Fibroblast of skin of back (primary cell): ENCODE data around the gene C4orf33.

ENCODE experiments used
- DNase-seq: peaks from one replicate; pipeline ENCODE4 v3.0.0-alpha.2; 2013

C4orf33 gene

DNA sequence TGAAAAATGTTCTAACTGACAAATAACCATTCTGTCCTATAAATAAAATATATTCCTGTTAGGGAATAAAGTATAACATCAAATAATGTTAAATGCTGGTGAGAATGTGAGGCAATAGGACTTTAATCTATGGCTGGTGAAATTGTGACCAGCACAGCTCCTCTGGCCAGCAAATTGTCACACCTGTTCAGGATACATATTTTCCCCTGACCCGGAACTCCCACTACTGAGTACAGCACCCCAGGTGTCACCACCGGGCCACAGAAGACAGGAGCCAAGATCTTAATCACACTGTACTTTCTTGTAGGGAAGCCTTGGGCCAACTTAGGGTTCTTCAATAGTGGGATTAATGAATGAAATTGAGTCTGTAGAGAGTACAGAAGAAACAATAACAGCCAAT is 33.2 kb downstream of the C4orf33 start:
- no peak for DNase-seq

DNA sequence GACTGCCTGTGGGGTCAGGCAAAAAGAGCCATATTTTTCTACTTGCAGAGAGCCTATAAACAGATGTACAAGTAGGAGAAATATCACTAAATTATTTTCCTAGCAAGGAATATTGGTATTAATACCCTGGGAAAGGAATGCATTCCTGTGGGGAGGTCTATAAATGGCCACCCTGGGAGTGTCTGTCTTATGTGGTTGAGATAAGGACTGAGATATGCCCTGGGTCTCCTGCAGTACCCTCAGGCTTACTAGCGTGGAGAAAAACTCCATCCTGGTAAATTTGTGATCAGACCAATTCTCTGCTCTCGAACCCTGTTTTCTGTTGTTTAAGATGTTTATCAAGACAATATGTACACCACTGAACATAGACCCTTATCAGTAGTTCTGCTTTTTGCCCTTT is 35.4 kb downstream of the C4orf33 start:
- no peak for DNase-seq

DNA sequence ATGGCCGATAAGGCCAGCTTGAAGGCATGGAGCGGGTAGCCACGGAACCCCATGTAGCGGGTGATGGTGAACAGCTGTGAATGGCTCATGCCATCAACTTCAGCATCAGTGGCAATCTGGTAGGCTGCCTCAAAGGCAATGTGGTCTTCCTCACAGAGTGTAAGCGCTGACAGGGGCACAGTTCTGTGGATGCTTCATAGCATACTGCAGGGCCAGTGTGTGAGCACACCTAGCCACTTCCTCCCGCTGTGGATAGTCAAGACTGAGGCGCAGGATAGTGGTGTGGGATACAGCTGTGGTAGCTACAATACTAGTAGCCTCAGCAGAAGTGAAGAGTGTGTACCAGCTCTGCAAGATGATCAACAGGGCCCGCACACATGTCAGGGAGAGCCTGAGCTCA is 40.5 kb downstream of the C4orf33 start:
- no peak for DNase-seq

GRCh38 chr4:129138810-129139496 is 43.0 kb downstream of the C4orf33 start:
- no peak for DNase-seq

DNA sequence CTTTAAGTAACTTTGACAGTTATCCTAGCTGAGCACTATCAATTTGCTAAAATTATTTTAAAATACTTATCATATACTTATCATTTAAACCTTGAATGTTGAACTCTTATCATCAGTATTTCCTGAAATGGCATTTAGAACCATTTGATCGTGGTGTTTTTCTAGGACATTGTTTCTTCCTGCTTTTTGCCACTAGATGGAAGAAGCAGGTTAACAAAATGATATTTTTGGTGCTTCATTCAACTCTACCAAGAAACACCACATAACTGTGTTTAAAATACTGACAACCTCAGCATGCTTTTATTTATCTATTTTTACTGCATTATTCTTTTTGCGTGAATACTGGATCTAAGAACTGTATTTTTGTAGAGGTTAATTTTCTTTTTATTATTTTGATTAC is 44.6 kb downstream of the C4orf33 start:
- DNase-seq = no peak

GRCh38 chr4:129143359-129143758 is 47.4 kb downstream of the C4orf33 start:
- DNase-seq = no peak

DNA sequence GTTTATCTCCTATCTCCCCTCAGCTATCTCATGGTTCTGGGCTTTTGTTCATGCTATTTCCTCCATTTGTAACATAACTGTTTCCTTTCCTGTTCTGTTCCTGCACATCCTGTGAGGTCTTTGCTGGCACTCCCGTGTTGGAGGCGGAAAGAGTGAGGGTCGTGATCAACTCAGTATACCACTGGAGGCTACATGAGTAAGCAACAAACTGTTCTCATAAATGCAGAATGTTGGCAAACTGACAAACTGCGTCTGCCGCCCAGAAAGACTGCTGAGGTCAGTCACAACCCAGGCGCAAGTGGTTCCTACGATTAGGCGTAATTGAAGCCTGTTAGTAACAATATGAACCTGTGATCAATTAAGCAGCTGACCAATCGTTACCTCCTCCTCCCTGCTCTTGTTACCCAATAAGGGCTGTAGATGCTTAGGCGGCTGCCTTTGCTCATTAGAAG is 48.8 kb downstream of the C4orf33 start:
- DNase-seq = no peak

DNA sequence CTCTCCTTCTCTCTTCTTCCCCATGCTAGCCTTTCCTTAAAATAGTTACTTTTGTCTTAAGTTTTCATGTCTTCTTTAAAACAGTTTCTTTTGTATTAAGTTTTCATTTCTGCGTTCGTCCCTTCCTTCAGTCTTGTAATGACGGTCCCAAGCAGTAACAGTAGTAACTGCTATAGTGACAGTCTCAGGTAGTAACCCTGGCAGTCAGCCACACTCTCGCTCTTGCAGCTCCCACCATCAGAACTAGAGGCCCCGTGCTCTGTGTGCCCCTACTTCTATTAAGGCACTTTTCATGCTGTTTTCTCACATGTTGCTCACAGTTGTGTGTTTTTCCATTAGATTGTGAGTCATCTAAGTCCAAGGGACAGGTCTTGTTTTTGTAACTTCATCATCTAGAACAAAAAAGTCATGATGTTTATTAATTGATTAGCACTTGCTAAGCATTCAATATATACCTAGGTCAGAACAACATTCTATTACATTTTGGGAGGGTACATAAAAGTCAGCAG is 49.3 kb downstream of the C4orf33 start:
- no peak for DNase-seq

- no peak for DNase-seq
These were observed 50.7 kb downstream of the C4orf33 start for GRCh38 chr4:129146639-129147038.

- no peak for DNase-seq
These were observed 52.9 kb downstream of the C4orf33 start for GRCh38 chr4:129148892-129149291.

- no peak for DNase-seq
These were observed 54.0 kb downstream of the C4orf33 start for GRCh38 chr4:129149906-129150305.

DNA sequence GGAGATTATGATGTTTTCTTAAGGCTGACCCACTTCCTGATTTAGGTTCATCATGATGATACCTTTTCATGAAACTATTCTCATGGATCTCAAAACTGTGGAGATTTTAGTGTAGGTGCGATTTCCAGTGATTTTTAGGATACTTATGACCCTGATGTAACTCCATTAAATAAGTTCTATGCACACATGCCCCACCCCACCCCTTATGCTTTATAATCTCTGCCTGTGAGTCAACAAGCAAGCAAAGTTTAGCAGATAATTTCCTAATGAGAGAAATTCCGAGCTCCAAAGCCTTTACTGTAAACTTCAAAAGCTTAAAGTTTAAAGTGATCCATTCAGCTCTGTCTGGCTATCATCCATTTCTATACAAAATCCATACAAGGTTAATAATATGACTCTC is 56.4 kb downstream of the C4orf33 start:
- no peak for DNase-seq

- DNase-seq = no peak
These were observed 57.7 kb downstream of the C4orf33 start for GRCh38 chr4:129153700-129154099.

GRCh38 chr4:129162450-129162849 is 66.5 kb downstream of the C4orf33 start:
- no peak for DNase-seq

- DNase-seq = no peak
These were observed 67.5 kb downstream of the C4orf33 start for GRCh38 chr4:129163427-129163826.

- DNase-seq = no peak
These were observed 68.3 kb downstream of the C4orf33 start for GRCh38 chr4:129164243-129164642.
